HG03571 (cell line): ENCODE measurements around the gene LRRC61.

Experiments
- ATAC-seq: cut with Tn5 transposase; IDR thresholded peaks from one replicate; pipeline ENCODE4 v1.9.1; 2021; ENCODE audit not compliant: unreplicated experiment

The LRRC61 gene

GRCh38 chr7:150368884-150369747 is 46.0 kb downstream of the LRRC61 start:
- peak; percentile 42 for ATAC-seq

- ATAC-seq: no peak
These were observed 46.8 kb downstream of the LRRC61 start for GRCh38 chr7:150369748-150370501.

- ATAC-seq: no peak
These were observed 47.5 kb downstream of the LRRC61 start for GRCh38 chr7:150370612-150371071.

DNA sequence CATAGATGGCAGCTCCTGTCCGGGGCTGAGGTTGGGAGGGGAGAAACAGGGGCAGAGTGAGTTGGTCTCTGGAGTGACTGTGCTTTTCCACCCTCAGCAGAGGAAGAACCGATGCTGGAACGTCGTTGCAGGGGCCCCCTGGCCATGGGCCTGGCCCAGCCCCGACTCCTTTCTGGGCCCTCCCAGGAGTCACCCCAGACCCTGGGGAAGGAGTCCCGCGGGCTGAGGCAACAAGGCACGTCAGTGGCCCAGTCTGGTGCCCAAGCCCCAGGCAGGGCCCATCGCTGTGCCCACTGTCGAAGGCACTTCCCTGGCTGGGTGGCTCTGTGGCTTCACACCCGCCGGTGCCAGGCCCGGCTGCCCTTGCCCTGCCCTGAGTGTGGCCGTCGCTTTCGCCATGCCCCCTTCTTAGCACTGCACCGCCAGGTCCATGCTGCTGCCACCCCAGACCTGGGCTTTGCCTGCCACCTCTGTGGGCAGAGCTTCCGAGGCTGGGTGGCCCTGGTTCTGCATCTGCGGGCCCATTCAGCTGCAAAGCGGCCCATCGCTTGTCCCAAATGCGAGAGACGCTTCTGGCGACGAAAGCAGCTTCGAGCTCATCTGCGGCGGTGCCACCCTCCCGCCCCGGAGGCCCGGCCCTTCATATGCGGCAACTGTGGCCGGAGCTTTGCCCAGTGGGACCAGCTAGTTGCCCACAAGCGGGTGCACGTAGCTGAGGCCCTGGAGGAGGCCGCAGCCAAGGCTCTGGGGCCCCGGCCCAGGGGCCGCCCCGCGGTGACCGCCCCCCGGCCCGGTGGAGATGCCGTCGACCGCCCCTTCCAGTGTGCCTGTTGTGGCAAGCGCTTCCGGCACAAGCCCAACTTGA is 48.2 kb downstream of the LRRC61 start:
- no peak for ATAC-seq

GRCh38 chr7:150371996-150372270 is 48.8 kb downstream of the LRRC61 start:
- ATAC-seq: no peak

GRCh38 chr7:150372271-150373048 is 49.3 kb downstream of the LRRC61 start:
- no peak for ATAC-seq

DNA sequence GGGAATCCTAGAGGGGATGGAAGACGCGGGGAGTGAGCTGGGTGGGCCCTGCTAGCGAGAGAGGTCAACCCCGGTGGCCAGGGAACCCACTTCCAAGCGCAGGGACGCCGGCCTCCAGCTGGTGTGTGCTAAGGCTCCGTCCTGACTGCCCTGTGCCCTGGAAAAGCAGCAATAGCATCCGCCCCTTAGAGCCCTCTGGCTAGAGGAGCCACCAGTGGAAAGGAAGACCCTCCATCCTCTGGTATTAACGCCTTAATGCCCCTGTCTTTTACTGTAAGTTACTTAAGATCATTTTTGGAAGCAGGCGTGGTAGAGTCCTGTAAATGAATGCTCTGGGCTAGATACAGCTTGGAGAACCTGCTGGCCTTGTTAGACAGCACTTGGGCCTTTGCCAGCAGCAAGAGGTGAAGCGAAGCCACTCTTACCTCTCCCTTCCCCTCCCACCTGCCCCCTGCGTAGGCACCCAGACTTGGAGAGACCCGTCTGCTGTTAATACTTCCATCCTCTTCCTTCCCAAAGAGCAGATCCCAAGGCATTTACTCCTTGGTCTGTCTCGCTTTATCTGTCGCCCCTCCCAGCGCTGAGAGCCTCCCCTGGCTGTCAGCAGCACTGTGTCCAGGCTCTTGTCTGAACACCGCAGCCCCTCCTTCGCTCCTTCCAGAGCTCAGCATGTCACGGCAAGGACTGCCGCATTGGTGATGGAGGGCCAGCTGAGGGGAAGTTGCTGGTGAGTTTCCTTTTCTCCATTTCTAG is 50.1 kb downstream of the LRRC61 start:
- ATAC-seq: no peak

DNA sequence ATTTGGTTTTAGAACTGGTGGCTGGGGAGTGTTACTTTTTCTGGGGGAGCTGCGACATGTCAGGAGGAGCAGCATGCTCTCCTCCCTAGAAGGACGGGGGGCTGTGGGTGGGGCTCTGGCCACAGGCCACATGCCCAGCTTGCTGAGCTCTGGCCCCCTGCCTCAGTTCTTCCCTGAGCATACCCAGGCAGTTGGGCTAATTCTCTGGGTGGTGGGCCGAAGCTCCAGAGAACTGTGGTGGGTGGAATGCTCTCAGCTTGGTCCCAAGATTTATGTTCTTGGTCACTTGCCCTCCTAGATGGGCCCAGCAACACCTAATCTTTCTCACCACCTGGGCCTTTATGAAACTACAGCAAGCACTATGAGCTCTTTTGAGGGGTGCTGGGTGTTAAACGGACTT is 50.9 kb downstream of the LRRC61 start:
- ATAC-seq: no peak

DNA sequence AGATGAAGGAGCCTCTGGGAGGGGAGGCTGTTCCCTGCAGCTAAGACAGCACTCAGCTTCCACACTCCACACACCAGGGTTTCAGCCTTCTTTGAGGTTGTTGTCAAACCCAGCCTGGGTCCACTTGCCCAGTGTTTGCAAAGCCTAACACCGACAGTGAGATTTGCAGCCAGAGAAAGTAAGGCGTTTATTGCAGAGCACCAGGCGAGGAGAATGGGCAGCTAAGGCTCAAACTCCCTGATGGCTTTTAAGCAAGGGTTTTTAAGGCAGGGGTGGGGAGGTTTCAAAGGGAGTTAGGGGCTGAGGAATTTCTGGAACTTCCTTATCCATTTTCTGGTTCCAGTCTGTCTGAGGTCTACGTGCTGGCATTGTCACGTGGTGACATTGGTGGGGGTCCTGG is 51.3 kb downstream of the LRRC61 start:
- no peak for ATAC-seq

- ATAC-seq: no peak
These were observed 52.7 kb downstream of the LRRC61 start for GRCh38 chr7:150375662-150376521.

GRCh38 chr7:150376560-150376959 is 53.4 kb downstream of the LRRC61 start:
- no peak for ATAC-seq

DNA sequence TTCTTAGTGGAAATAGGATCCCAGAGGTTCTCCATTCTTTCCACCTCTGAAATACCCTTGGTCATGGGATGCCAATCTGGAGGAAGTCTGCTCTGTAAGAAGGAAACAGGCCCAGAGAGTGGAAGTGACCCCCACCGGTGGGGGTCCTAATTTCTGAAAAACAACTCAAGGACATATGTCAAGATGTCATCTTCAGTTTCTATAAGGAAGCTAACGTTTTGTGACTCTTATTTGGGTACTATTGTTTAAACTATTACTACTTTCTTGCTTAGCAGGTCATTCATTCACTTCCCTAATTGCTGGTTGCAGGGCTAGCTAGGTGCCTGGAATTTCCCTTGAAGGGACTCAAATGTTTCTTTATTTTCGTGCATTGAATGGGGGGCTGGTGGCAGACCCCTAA is 54.0 kb downstream of the LRRC61 start:
- ATAC-seq: no peak

- no peak for ATAC-seq
These were observed 54.5 kb downstream of the LRRC61 start for GRCh38 chr7:150377635-150378034.

DNA sequence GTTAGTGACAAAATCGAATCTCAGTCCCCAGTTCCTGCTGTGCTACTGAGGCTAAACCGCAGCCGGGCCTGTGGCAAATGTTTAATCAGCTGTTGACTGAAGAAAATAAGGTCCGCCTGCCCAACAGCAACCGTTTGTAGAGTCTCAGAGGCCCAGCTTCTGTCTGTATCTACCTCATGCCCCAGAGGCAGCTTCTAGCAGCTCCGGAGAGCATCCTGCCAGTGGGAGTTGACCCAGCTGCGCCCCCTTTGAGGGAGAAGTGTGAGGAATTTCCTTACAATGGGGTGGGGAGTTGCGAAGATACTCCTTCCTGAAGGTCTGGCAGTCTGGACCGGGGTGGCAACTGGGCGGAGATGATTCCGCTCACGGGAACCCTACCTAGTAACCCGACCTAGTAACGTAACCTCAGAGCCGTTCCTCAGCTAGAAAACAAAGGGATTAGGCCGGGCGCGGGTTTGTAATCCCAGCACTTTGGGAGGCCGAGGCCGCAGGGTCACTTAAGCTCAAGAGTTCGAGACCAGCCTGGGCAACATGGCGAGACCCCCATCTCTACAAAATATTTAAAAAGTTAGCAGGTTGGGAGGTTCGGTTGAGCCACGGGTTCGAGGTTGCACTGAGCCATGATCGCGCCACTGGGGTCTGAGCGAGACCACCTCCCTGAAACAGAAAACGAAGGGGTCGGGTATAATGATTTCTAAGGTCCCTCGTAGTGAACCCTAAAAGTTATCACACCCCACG is 55.1 kb downstream of the LRRC61 start:
- peak; percentile 20 for ATAC-seq

- ATAC-seq: peak; percentile 74
These were observed 55.8 kb downstream of the LRRC61 start, which contains the start of gene ZNF775 for GRCh38 chr7:150378853-150379440. Gene ZNF775 (plus strand): TSS chr7:150379330. CDS start chr7:150388471, 9,141 bp downstream.

GRCh38 chr7:150379441-150380379 is 56.6 kb downstream of the LRRC61 start:
- peak; percentile 5 for ATAC-seq

DNA sequence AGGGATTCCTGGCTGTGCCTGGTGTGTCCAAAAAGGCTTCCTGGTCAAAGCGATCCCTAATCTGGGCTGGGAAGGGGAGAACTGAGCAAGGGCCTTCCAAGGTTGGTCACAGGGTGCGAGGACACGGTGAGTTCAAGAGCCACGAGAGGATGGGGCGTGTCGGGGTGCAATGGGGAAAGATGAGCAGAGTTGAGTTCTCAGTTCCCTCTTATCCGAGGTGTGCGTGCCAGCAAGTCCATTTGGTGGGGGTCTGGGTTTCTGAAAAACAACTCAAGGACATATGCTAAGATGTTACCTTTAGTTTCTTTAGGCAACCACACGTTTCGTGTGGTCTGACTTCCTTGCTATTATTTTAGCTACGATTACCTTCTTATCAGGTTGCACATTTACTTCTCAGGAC is 57.3 kb downstream of the LRRC61 start:
- ATAC-seq: no peak
